A549 (cell line): Measurements from ENCODE around the gene TLE1. TPM values are rescaled to one million over a fixed set of nuclear protein-coding genes. Genes with fewer than 3 reads are reported as not detected.

ENCODE experiments used
- ATAC-seq, 2 experiments: fragments of 200-7000 bp in 1 of 2; fragments of >200 bp in 1 of 2; cut with Nextera tagmentation in 1 of 2; cut with Tn5 transposase in 1 of 2; 3 replicates each; pipeline versions ENCODE4 v1.8.0 to v1.9.1; 2018 to 2020; ENCODE audit warnings: mild to moderate bottlenecking in 1 of 2, moderate library complexity in 1 of 2
- CTCF ChIA-PET: fragments of 300-600 bp; sonication (Branson Sonifier 250); formaldehyde crosslinking; extraction: SDS; loops from one replicate; lab custom pipeline; 2021; ENCODE audit warnings: antibody characterized with exemption, inconsistent platforms; lab: Yijun Ruan, JAX
- POLR2A ChIA-PET: fragments of 350-600 bp; formaldehyde crosslinking; extraction: SDS; loops from one replicate; lab custom pipeline; 2021; ENCODE audit warnings: antibody characterized with exemption, inconsistent platforms; lab: Yijun Ruan, JAX
- DNase-seq, 2 experiments: peaks; one replicate each; pipeline versions ENCODE4 v3.0.0 to v3.0.0-alpha.2; 2011 to 2016; ENCODE audit warnings: low read depth in 1 of 2, low spot score in 1 of 2
- FAIRE-seq: peaks from 2 replicates; lab custom pipeline; 2011; peaks lifted over from hg19 to GRCh38; lab: Jason Lieb, UNC
- H3K27ac ChIP-seq, 2 experiments: fragments of >200 bp; sonication (Bioruptor Twin); formaldehyde crosslinking; 3 replicates each; pipeline ENCODE4 v1.5.1; 2016 to 2017
- H3K4me1 ChIP-seq: fragments of >200 bp; sonication (Bioruptor Twin); formaldehyde crosslinking; 3 replicates; pipeline ENCODE4 v1.6.1; 2016
- H3K4me2 ChIP-seq: fragments of >200 bp; sonication (Bioruptor Twin); formaldehyde crosslinking; 3 replicates; pipeline ENCODE4 v1.6.1; 2016
- H3K4me3 ChIP-seq: fragments of >200 bp; sonication (Bioruptor Twin); formaldehyde crosslinking; 3 replicates; pipeline ENCODE4 v1.5.1; 2016
- H3K9me3 ChIP-seq: fragments of >200 bp; sonication (Bioruptor Twin); formaldehyde crosslinking; 3 replicates; pipeline ENCODE4 v1.6.1; 2016
- ATOH8 ChIP-seq: fragments of 250-450 bp; sonication (Bioruptor Pico); IDR thresholded peaks from 2 replicates; pipeline ENCODE4 v1.5.0; 2020; ENCODE audit warnings: low read depth, mild to moderate bottlenecking, moderate library complexity
- CHD4 ChIP-seq: fragments of 200-600 bp; sonication (generic); IDR thresholded peaks from 2 replicates; pipeline ENCODE4 v1.6.1; 2016; ENCODE audit warnings: antibody characterized with exemption, mild to moderate bottlenecking, borderline replicate concordance
- CTCF ChIP-seq: fragments of >200 bp; sonication (Bioruptor Twin); formaldehyde crosslinking; IDR thresholded peaks from 3 replicates; pipeline ENCODE4 v1.5.1; 2016
- EHMT2 ChIP-seq: fragments of 200-600 bp; sonication (generic); IDR thresholded peaks from 2 replicates; pipeline ENCODE4 v1.6.1; 2016; ENCODE audit warnings: antibody characterized with exemption, low read depth, mild to moderate bottlenecking, moderate library complexity
- ELK1 ChIP-seq: fragments of 150-350 bp; IDR thresholded peaks from 2 replicates; pipeline ENCODE4 v1.6.1; 2014; ENCODE audit warnings: low read depth, mild to moderate bottlenecking, low read length
- ESRRA ChIP-seq: fragments of 150-350 bp; IDR thresholded peaks from 2 replicates; pipeline ENCODE4 v1.6.1; 2014; ENCODE audit warnings: mild to moderate bottlenecking, low read length, borderline replicate concordance
- FOXS1 ChIP-seq: fragments of 250-450 bp; sonication (Bioruptor Pico); IDR thresholded peaks from 2 replicates; pipeline ENCODE4 v1.5.0; 2020; ENCODE audit warnings: mild to moderate bottlenecking, moderate library complexity
- HOXA7 ChIP-seq: fragments of 250-450 bp; sonication (Bioruptor Pico); IDR thresholded peaks from 2 replicates; pipeline ENCODE4 v1.5.0; 2020; ENCODE audit warnings: mild to moderate bottlenecking, moderate library complexity
- HOXB5 ChIP-seq: fragments of 250-450 bp; sonication (Bioruptor Pico); IDR thresholded peaks from 2 replicates; pipeline ENCODE4 v1.5.0; 2020; ENCODE audit warnings: mild to moderate bottlenecking, moderate library complexity
- JUN ChIP-seq, 2 experiments: fragments of >200 bp; sonication (Bioruptor Twin); formaldehyde crosslinking; IDR thresholded peaks; 2 replicates in 1 of 2; 3 replicates in 1 of 2; pipeline ENCODE4 v1.6.1; 2016 to 2017
- MAFK ChIP-seq: fragments of 450-650 bp; IDR thresholded peaks from 2 replicates; pipeline ENCODE4 v1.6.1; 2014; ENCODE audit not compliant: partially characterized antibody
- MAX ChIP-seq: IDR thresholded peaks from 2 replicates; pipeline ENCODE4 v1.6.1; 2012
- NFE2L2 ChIP-seq: fragments of 150-350 bp; conservative IDR thresholded peaks from 2 replicates; pipeline ENCODE4 v1.6.1; 2014; ENCODE audit warnings: low read length
- NPAS2 ChIP-seq: fragments of 250-450 bp; sonication (Bioruptor Pico); IDR thresholded peaks from 2 replicates; pipeline ENCODE4 v1.8.0; 2022; ENCODE audit warnings: mild to moderate bottlenecking, moderate library complexity, borderline replicate concordance
- NR3C1 ChIP-seq: fragments of >200 bp; sonication (Bioruptor Twin); formaldehyde crosslinking; IDR thresholded peaks from 3 replicates; pipeline ENCODE4 v1.6.1; 2017
- RAD21 ChIP-seq, 2 experiments: fragments of >200 bp in 1 of 2; sonication (Bioruptor Twin) in 1 of 2; formaldehyde crosslinking in 1 of 2; IDR thresholded peaks in 1 of 2; conservative IDR thresholded peaks in 1 of 2; 2 replicates in 1 of 2; 3 replicates in 1 of 2; pipeline ENCODE4 v1.6.1; 2012 to 2018; ENCODE audit warnings: inconsistent platforms in 1 of 2
- RFX5 ChIP-seq: fragments of 450-650 bp; IDR thresholded peaks from 2 replicates; pipeline ENCODE4 v1.7.1; 2014; ENCODE audit warnings: antibody characterized with exemption, mild to moderate bottlenecking, moderate library complexity
- SMC3 ChIP-seq: fragments of >200 bp; sonication (Bioruptor Twin); formaldehyde crosslinking; IDR thresholded peaks from 3 replicates; pipeline ENCODE4 v1.6.1; 2018; ENCODE audit warnings: inconsistent platforms
- USF2 ChIP-seq: fragments of 450-650 bp; IDR thresholded peaks from 2 replicates; pipeline ENCODE4 v1.6.1; 2014; ENCODE audit warnings: antibody characterized with exemption
- ZC3H11A ChIP-seq: fragments of 450-650 bp; IDR thresholded peaks from 2 replicates; pipeline ENCODE4 v1.6.1; 2014; ENCODE audit warnings: antibody characterized with exemption, mild to moderate bottlenecking
- ZFP36 ChIP-seq: fragments of 450-650 bp; IDR thresholded peaks from 2 replicates; pipeline ENCODE4 v1.6.1; 2014; ENCODE audit warnings: borderline replicate concordance; ENCODE audit not compliant: partially characterized antibody
- ZNF302 ChIP-seq: fragments of 250-450 bp; sonication (Bioruptor Pico); IDR thresholded peaks from 2 replicates; pipeline ENCODE4 v1.9.0; 2021; ENCODE audit warnings: inconsistent platforms, mild to moderate bottlenecking, moderate library complexity
- ZSCAN20 ChIP-seq: fragments of 250-450 bp; sonication (Bioruptor Pico); IDR thresholded peaks from 2 replicates; pipeline ENCODE4 v1.8.0; 2022; ENCODE audit warnings: mild to moderate bottlenecking, moderate library complexity
- WGBS: methylation state at CpG from one replicate; pipeline ENCODE4 v1.1.6; 2017; ENCODE audit errors: missing lambda C conversion rate; 5-methylcytosine and 5-hydroxymethylcytosine counted together
- polyA plus RNA-seq, 4 experiments: library from polyadenylated mRNA; depleted of rRNA in 3 of 4; stranded (reverse); fragments of >200 nt; fragmentation: RNase III in 1 of 4; extraction: RNeasy Plus Mini Kit Qiagen cat#74134 plus additional on column Dnase treatment in 1 of 4; gene quantifications; 2 replicates in 3 of 4; 3 replicates in 1 of 4; pipeline ENCODE4 v1.2.3, GENCODE V29; 2011 to 2017

The TLE1 gene
- polyA plus RNA-seq, 2 of the 4 experiments (the other 2 are of a cell fraction) = 45.8 to 117 TPM

- H3K9me3 ChIP-seq = no peaks in the 10 kb centered on the region
- no peak overlapping the region for H3K4me3 ChIP-seq
- DNase-seq (no peak), FAIRE-seq (no peak), ATAC-seq (no peak)
- H3K4me2 ChIP-seq = no peak overlapping the region
- H3K4me1 ChIP-seq = peaks cover 1% of the 10 kb centered on the region
- ChIA-PET CTCF (interaction anchor here (1.0 to 2.1 kb wide), 2 partner anchors 8 to 28 kb away, joined by 3 to 5 read pairs; no protein-coding TSS in a partner anchor), POLR2A (interaction anchor here (0.7 to 1.1 kb wide), 2 partner anchors 70 to 73 kb away, joined by 3 to 5 read pairs; partner anchors contain the start of gene TLE1)
- no peak overlapping the region; a peak in 1 of 6 replicates for H3K27ac ChIP-seq
- no peak for TF ChIP-seq CHD4
- 89% methylated on average over 4 of the region's 4 CpGs for WGBS
Measured at GRCh38 chr9:81616141-81616540, 73.2 kb downstream of the TLE1 start.

- 94% methylated on average over 6 of the region's 6 CpGs for WGBS
- POLR2A ChIA-PET = no interaction called here
Measured at GRCh38 chr9:81614335-81614734, 75.0 kb downstream of the TLE1 start.

GRCh38 chr9:81613002-81613812 is 76.1 kb downstream of the TLE1 start:
- FAIRE-seq (no peak), ATAC-seq (no peak)
- POLR2A ChIA-PET = no interaction called here
- 91% methylated on average over 23 of the region's 23 CpGs for WGBS
- H3K9me3 ChIP-seq = no peaks in the 10 kb centered on the region
- H3K4me1 ChIP-seq = peaks cover 24% of the 10 kb centered on the region
- CTCF ChIA-PET = interaction anchor here (1.1 kb wide), 1 partner anchor 12 kb away, joined by 3 read pairs; no protein-coding TSS in a partner anchor
- no peak overlapping the region; a peak in 1 of 6 replicates for H3K27ac ChIP-seq
- H3K4me2 ChIP-seq = no peak overlapping the region
- H3K4me3 ChIP-seq = no peak overlapping the region
- TF ChIP-seq EHMT2 (no peak), RFX5 (no peak), NPAS2 (CRISPR knock-in tag) (no peak), HOXB5 (CRISPR knock-in tag) (no peak), MAX (no peak), ELK1 (no peak), ZNF302 (CRISPR knock-in tag) (no peak), ATOH8 (no peak), NR3C1 (no peak), FOXS1 (CRISPR knock-in tag) (no peak)
- TF ChIP-seq, all 56 proteins: peak for 0
- no peak for DNase-seq

More at GRCh38 chr9:81614335-81614734, 75.0 kb downstream of the TLE1 start:
- no peak overlapping the region for H3K27ac ChIP-seq
- TF ChIP-seq ESRRA (no peak), CHD4 (no peak), NFE2L2 (no peak), ZC3H11A (no peak), USF2 (no peak), HOXA7 (CRISPR knock-in tag) (no peak), CTCF (no peak), SMC3 (no peak), HOXB5 (CRISPR knock-in tag) (no peak), MAX (no peak), ATOH8 (no peak), JUN (IDR thresholded peaks at IDR 0.05) (no peak), ZFP36 (no peak), ZSCAN20 (no peak), MAFK (no peak), EHMT2 (no peak), RAD21 (conservative IDR thresholded peaks at IDR 0.05 in 1 of 2, IDR thresholded peaks at IDR 0.05 in 1 of 2) (no peak)
- TF ChIP-seq, all 56 proteins: peak for 0
- Histone ChIP-seq H3K9me3 (no peaks in the 10 kb centered on the region), H3K4me3 (no peak overlapping the region), H3K4me2 (no peak overlapping the region), H3K4me1 (peaks cover 19% of the 10 kb centered on the region)
- CTCF ChIA-PET = no interaction called here
- DNase-seq (no peak), FAIRE-seq (no peak), ATAC-seq (no peak)
